ENCODE measurements around the gene C13orf46.

Gene C13orf46

GRCh38 chr13:113956571-113956970 is 17.3 kb downstream of the C13orf46 start:
- H3K9ac ChIP-seq (ENCODE audit: low read length), result no peak overlapping the region
- DNase-seq, result no peak
- no peak overlapping the region for H2BK15ac ChIP-seq (replicated peaks; ENCODE audit: low read depth)
- no peak overlapping the region for H3K56ac ChIP-seq (ENCODE audit: low read length)
- no peak overlapping the region for H3K4me2 ChIP-seq (ENCODE audit: low read length)
- H3K27me3 ChIP-seq (ENCODE audit: insufficient read depth, low read length, poor library complexity), result no peaks in the 10 kb centered on the region
- no peaks in the 10 kb centered on the region for H3K4me1 ChIP-seq (ENCODE audit: control insufficient read depth, low read depth, low read length)
- no peak overlapping the region for H3K4me3 ChIP-seq (ENCODE audit: low read length)
- H4K5ac ChIP-seq (ENCODE audit: low read length), result no peak overlapping the region
- no peak overlapping the region for H3K4ac ChIP-seq (ENCODE audit: low read depth, low read length)
- H3K23ac ChIP-seq (ENCODE audit: low read length), result no peak overlapping the region
- H2BK120ac ChIP-seq (ENCODE audit: low read depth, low read length), result no peak overlapping the region
- H4K8ac ChIP-seq (ENCODE audit: low read depth, low read length), result no peak overlapping the region
- H3K79me1 ChIP-seq (ENCODE audit: low read length), result no peaks in the 10 kb centered on the region
- no peak overlapping the region for H3K27ac ChIP-seq (ENCODE audit: low read depth, low read length)
- no peak overlapping the region for H2AK5ac ChIP-seq (ENCODE audit: low read length)
- H2BK5ac ChIP-seq (ENCODE audit: low read length), result no peak overlapping the region
- H3K36me3 ChIP-seq (ENCODE audit: control insufficient read depth, insufficient read depth, low read length), result no peaks in the 10 kb centered on the region
- H3K18ac ChIP-seq (ENCODE audit: low read length), result no peak overlapping the region
- WGBS (ENCODE audit: extremely low coverage, insufficient coverage, low lambda C conversion rate), result no CpG with 5 or more reads among the region's 14 CpGs
- H3K79me2 ChIP-seq (ENCODE audit: control insufficient read depth, insufficient read depth, low read length), result no peaks in the 10 kb centered on the region

DNA sequence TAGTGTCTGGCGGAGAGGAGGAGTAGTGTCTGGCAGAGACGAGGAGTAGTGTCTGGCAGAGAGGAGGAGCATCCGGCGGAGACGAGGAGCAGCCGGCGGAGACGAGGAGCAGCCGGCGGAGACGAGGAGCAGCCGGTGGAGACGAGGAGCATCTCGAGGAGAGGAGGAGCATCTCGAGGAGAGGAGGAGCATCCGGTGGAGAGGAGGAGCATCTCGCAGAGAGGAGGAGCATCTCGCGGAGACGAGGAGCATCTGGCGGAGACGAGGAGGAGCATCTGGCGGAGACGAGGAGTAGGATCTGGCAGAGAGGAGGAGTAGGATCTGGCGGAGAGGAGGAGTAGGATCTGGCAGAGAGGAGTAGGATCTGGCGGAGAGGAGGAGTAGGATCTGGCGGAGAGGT is 18.2 kb downstream of the C13orf46 start:
- Histone ChIP-seq H3K36me3 (ENCODE audit: control insufficient read depth, insufficient read depth, low read length) (no peaks in the 10 kb centered on the region), H3K4me2 (ENCODE audit: low read length) (no peak overlapping the region), H2BK15ac (replicated peaks; ENCODE audit: low read depth) (no peak overlapping the region), H2BK5ac (ENCODE audit: low read length) (no peak overlapping the region), H3K9ac (ENCODE audit: low read length) (no peak overlapping the region), H3K79me1 (ENCODE audit: low read length) (no peaks in the 10 kb centered on the region), H3K27ac (ENCODE audit: low read depth, low read length) (no peak overlapping the region), H3K4me1 (ENCODE audit: control insufficient read depth, low read depth, low read length) (no peaks in the 10 kb centered on the region), H3K23ac (ENCODE audit: low read length) (no peak overlapping the region), H2BK120ac (ENCODE audit: low read depth, low read length) (no peak overlapping the region), H3K4me3 (ENCODE audit: low read length) (no peak overlapping the region), H4K5ac (ENCODE audit: low read length) (no peak overlapping the region), H2AK5ac (ENCODE audit: low read length) (no peak overlapping the region), H3K4ac (ENCODE audit: low read depth, low read length) (no peak overlapping the region), H3K27me3 (ENCODE audit: insufficient read depth, low read length, poor library complexity) (no peaks in the 10 kb centered on the region), H3K79me2 (ENCODE audit: control insufficient read depth, insufficient read depth, low read length) (no peaks in the 10 kb centered on the region), H3K56ac (ENCODE audit: low read length) (no peak overlapping the region), H4K8ac (ENCODE audit: low read depth, low read length) (no peak overlapping the region), H3K18ac (ENCODE audit: low read length) (no peak overlapping the region)
- WGBS (ENCODE audit: extremely low coverage, insufficient coverage, low lambda C conversion rate), result no CpG with 5 or more reads among the region's 27 CpGs
- DNase-seq, result no peak

DNA sequence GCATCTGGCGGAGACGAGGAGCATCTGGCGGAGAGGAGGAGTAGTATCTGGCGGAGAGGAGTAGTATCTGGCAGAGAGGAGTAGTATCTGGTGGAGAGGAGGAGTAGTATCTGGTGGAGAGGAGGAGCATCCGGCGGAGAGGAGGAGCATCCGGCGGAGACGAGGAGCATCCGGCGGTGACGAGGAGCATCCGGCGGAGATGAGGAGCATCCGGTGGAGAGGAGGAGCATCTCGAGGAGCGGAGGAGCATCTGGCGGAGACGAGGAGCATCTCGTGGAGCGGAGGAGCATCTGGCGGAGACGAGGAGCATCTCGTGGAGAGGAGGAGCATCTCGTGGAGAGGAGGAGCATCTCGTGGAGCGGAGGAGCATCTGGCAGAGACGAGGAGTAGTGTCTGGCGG is 18.6 kb downstream of the C13orf46 start:
- WGBS (ENCODE audit: extremely low coverage, insufficient coverage, low lambda C conversion rate), result no CpG with 5 or more reads among the region's 29 CpGs
- H3K27me3 ChIP-seq (ENCODE audit: insufficient read depth, low read length, poor library complexity), result no peaks in the 10 kb centered on the region
- H3K23ac ChIP-seq (ENCODE audit: low read length), result no peak overlapping the region
- H2AK5ac ChIP-seq (ENCODE audit: low read length), result no peak overlapping the region
- no peaks in the 10 kb centered on the region for H3K79me1 ChIP-seq (ENCODE audit: low read length)
- H4K5ac ChIP-seq (ENCODE audit: low read length), result no peak overlapping the region
- no peak overlapping the region for H2BK15ac ChIP-seq (replicated peaks; ENCODE audit: low read depth)
- no peak overlapping the region for H3K4me2 ChIP-seq (ENCODE audit: low read length)
- no peak overlapping the region for H2BK5ac ChIP-seq (ENCODE audit: low read length)
- H4K8ac ChIP-seq (ENCODE audit: low read depth, low read length), result no peak overlapping the region
- no peak for DNase-seq
- no peak overlapping the region for H3K27ac ChIP-seq (ENCODE audit: low read depth, low read length)
- H2BK120ac ChIP-seq (ENCODE audit: low read depth, low read length), result no peak overlapping the region
- H3K4ac ChIP-seq (ENCODE audit: low read depth, low read length), result no peak overlapping the region
- no peaks in the 10 kb centered on the region for H3K79me2 ChIP-seq (ENCODE audit: control insufficient read depth, insufficient read depth, low read length)
- no peak overlapping the region for H3K9ac ChIP-seq (ENCODE audit: low read length)
- no peak overlapping the region for H3K4me3 ChIP-seq (ENCODE audit: low read length)
- H3K36me3 ChIP-seq (ENCODE audit: control insufficient read depth, insufficient read depth, low read length), result no peaks in the 10 kb centered on the region
- no peak overlapping the region for H3K56ac ChIP-seq (ENCODE audit: low read length)
- no peak overlapping the region for H3K18ac ChIP-seq (ENCODE audit: low read length)
- no peaks in the 10 kb centered on the region for H3K4me1 ChIP-seq (ENCODE audit: control insufficient read depth, low read depth, low read length)

DNA sequence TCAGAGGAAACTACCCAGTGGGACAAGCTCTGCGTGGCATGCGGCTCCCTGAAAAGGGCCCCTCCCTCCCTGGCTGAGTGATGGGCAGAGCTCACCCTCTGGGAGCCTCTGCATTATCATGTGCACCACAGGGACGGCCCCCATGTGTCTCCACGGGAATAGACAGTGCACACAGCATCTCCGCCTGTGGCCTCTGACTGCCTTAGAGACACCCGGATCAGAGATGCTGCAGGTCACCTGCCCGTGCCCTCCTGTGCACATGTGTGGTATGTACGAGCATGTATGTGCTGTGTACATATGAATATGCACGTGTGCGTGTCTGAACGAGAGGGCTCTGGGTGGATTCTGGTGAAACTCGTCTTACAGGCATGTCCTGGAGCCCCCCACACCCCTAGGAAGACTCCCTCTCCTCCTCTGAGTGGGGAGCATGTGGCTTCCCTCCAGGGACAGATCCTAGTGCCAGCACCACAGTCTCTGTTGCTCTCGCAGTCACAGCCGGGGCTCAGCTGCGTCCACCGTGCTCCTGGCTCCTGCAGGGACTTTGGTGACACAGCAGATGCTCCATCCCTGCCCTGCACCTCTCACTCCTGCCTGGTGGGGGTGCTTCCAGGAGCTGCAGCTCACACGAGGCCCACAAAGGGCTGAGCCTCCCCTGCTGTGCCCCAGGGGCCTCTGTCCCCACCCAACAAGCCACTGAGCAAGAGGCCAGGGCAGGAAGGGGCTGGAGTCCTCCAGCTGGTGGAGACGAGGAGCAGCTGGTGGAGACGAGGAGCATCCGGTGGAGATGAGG is 19.6 kb downstream of the C13orf46 start:
- H4K8ac ChIP-seq (ENCODE audit: low read depth, low read length), result no peak overlapping the region
- H3K27me3 ChIP-seq (ENCODE audit: insufficient read depth, low read length, poor library complexity), result no peaks in the 10 kb centered on the region
- H3K56ac ChIP-seq (ENCODE audit: low read length), result no peak overlapping the region
- WGBS (ENCODE audit: extremely low coverage, insufficient coverage, low lambda C conversion rate), result no CpG with 5 or more reads among the region's 20 CpGs
- no peak overlapping the region for H3K23ac ChIP-seq (ENCODE audit: low read length)
- no peak overlapping the region for H3K9ac ChIP-seq (ENCODE audit: low read length)
- H2BK120ac ChIP-seq (ENCODE audit: low read depth, low read length), result no peak overlapping the region
- H3K79me1 ChIP-seq (ENCODE audit: low read length), result no peaks in the 10 kb centered on the region
- no peaks in the 10 kb centered on the region for H3K36me3 ChIP-seq (ENCODE audit: control insufficient read depth, insufficient read depth, low read length)
- no peak overlapping the region for H2BK15ac ChIP-seq (replicated peaks; ENCODE audit: low read depth)
- H3K4me2 ChIP-seq (ENCODE audit: low read length), result no peak overlapping the region
- H3K4me1 ChIP-seq (ENCODE audit: control insufficient read depth, low read depth, low read length), result no peaks in the 10 kb centered on the region
- H3K79me2 ChIP-seq (ENCODE audit: control insufficient read depth, insufficient read depth, low read length), result no peaks in the 10 kb centered on the region
- H3K4ac ChIP-seq (ENCODE audit: low read depth, low read length), result no peak overlapping the region
- H2BK5ac ChIP-seq (ENCODE audit: low read length), result no peak overlapping the region
- no peak overlapping the region for H2AK5ac ChIP-seq (ENCODE audit: low read length)
- no peak for DNase-seq
- H3K4me3 ChIP-seq (ENCODE audit: low read length), result no peak overlapping the region
- H3K27ac ChIP-seq (ENCODE audit: low read depth, low read length), result no peak overlapping the region
- H3K18ac ChIP-seq (ENCODE audit: low read length), result no peak overlapping the region
- H4K5ac ChIP-seq (ENCODE audit: low read length), result no peak overlapping the region

- H3K4me2 ChIP-seq (ENCODE audit: low read length), result no peak overlapping the region
- no peak overlapping the region for H2BK5ac ChIP-seq (ENCODE audit: low read length)
- H3K79me2 ChIP-seq (ENCODE audit: control insufficient read depth, insufficient read depth, low read length), result no peaks in the 10 kb centered on the region
- no peaks in the 10 kb centered on the region for H3K27me3 ChIP-seq (ENCODE audit: insufficient read depth, low read length, poor library complexity)
- H2BK15ac ChIP-seq (replicated peaks; ENCODE audit: low read depth), result no peak overlapping the region
- H2AK5ac ChIP-seq (ENCODE audit: low read length), result no peak overlapping the region
- H4K8ac ChIP-seq (ENCODE audit: low read depth, low read length), result no peak overlapping the region
- H3K9ac ChIP-seq (ENCODE audit: low read length), result no peak overlapping the region
- H3K4me3 ChIP-seq (ENCODE audit: low read length), result no peak overlapping the region
- WGBS (ENCODE audit: extremely low coverage, insufficient coverage, low lambda C conversion rate), result no CpG with 5 or more reads among the region's 16 CpGs
- DNase-seq, result no peak
- H3K56ac ChIP-seq (ENCODE audit: low read length), result no peak overlapping the region
- no peak overlapping the region for H4K5ac ChIP-seq (ENCODE audit: low read length)
- no peak overlapping the region for H3K18ac ChIP-seq (ENCODE audit: low read length)
- no peak overlapping the region for H3K27ac ChIP-seq (ENCODE audit: low read depth, low read length)
- H3K4ac ChIP-seq (ENCODE audit: low read depth, low read length), result no peak overlapping the region
- H3K79me1 ChIP-seq (ENCODE audit: low read length), result no peaks in the 10 kb centered on the region
- no peak overlapping the region for H2BK120ac ChIP-seq (ENCODE audit: low read depth, low read length)
- H3K4me1 ChIP-seq (ENCODE audit: control insufficient read depth, low read depth, low read length), result no peaks in the 10 kb centered on the region
- H3K36me3 ChIP-seq (ENCODE audit: control insufficient read depth, insufficient read depth, low read length), result no peaks in the 10 kb centered on the region
- no peak overlapping the region for H3K23ac ChIP-seq (ENCODE audit: low read length)
Observed at GRCh38 chr13:113953561-113953960, 20.3 kb downstream of the C13orf46 start.

DNA sequence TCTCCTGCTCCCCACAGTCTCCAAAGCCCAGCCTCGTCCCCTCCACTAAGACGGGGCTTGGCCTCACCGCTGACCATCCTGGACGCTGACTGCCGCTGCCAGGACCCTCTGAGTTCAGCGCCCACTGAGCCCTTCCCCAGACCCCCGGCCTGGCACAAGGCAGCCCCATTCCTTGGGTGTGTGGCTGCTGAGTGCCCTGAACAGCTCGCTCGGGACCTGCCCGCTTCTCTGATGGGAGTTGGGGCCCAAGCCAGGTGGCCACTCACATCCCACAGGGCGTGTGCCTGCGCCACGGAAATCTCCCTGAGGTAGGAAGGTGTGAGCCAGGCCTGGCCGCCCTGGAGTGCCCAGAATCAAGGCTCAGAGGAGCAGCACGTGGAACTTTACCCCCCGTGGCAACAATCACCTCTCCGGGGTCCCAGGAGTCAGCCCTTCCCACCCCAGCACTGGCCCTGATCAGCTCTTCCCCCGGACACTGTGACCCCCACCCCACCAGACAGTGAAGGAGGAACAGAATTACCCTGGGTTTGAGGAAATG is 20.8 kb downstream of the C13orf46 start:
- H2BK5ac ChIP-seq (ENCODE audit: low read length), result no peak overlapping the region
- H2BK15ac ChIP-seq (replicated peaks; ENCODE audit: low read depth), result no peak overlapping the region
- H4K8ac ChIP-seq (ENCODE audit: low read depth, low read length), result no peak overlapping the region
- DNase-seq, result no peak
- no peak overlapping the region for H2AK5ac ChIP-seq (ENCODE audit: low read length)
- no peaks in the 10 kb centered on the region for H3K27me3 ChIP-seq (ENCODE audit: insufficient read depth, low read length, poor library complexity)
- no peak overlapping the region for H4K5ac ChIP-seq (ENCODE audit: low read length)
- H3K27ac ChIP-seq (ENCODE audit: low read depth, low read length), result no peak overlapping the region
- no peak overlapping the region for H3K4ac ChIP-seq (ENCODE audit: low read depth, low read length)
- no peak overlapping the region for H3K4me2 ChIP-seq (ENCODE audit: low read length)
- H3K79me1 ChIP-seq (ENCODE audit: low read length), result no peaks in the 10 kb centered on the region
- H3K4me3 ChIP-seq (ENCODE audit: low read length), result no peak overlapping the region
- H3K4me1 ChIP-seq (ENCODE audit: control insufficient read depth, low read depth, low read length), result no peaks in the 10 kb centered on the region
- H3K36me3 ChIP-seq (ENCODE audit: control insufficient read depth, insufficient read depth, low read length), result no peaks in the 10 kb centered on the region
- no peaks in the 10 kb centered on the region for H3K79me2 ChIP-seq (ENCODE audit: control insufficient read depth, insufficient read depth, low read length)
- H3K9ac ChIP-seq (ENCODE audit: low read length), result no peak overlapping the region
- H2BK120ac ChIP-seq (ENCODE audit: low read depth, low read length), result no peak overlapping the region
- no CpG with 5 or more reads among the region's 18 CpGs for WGBS (ENCODE audit: extremely low coverage, insufficient coverage, low lambda C conversion rate)
- H3K23ac ChIP-seq (ENCODE audit: low read length), result no peak overlapping the region
- no peak overlapping the region for H3K18ac ChIP-seq (ENCODE audit: low read length)
- no peak overlapping the region for H3K56ac ChIP-seq (ENCODE audit: low read length)

All from mesendoderm (in vitro differentiated cells).